Thyroid gland (tissue), 4 donors: Measurements from ENCODE around the gene SRSF1. TPM values are rescaled to one million over a fixed set of nuclear protein-coding genes. Genes with fewer than 3 reads are reported as not detected.

Experiments
- DNase-seq, 2 donors: peaks; one replicate each; pipeline ENCODE4 v3.0.0-alpha.2; 2019
- H3K27ac ChIP-seq, 3 donors: fragments of 200-600 bp; sonication (generic); 1 replicate in 2 of 3; 2 replicates in 1 of 3; pipeline ENCODE4 v1.5.1; 2016 to 2019; ENCODE audit warnings: mild to moderate bottlenecking in 1 of 3, moderate library complexity in 1 of 3
- H3K27me3 ChIP-seq: fragments of 200-600 bp; sonication (generic); one replicate; pipeline ENCODE4 v1.5.1; 2019
- H3K36me3 ChIP-seq, 2 donors: fragments of 200-600 bp; sonication (generic); one replicate each; pipeline ENCODE4 v1.5.1; 2016 to 2019
- H3K4me1 ChIP-seq, 2 donors: fragments of 200-600 bp; sonication (generic); one replicate each; pipeline ENCODE4 v1.5.1; 2017 to 2019
- H3K4me3 ChIP-seq, 3 donors: fragments of 200-600 bp; sonication (generic); replicated peaks in 1 of 3; 1 replicate in 2 of 3; 2 replicates in 1 of 3; pipeline ENCODE4 v1.5.1; 2016; ENCODE audit warnings: mild to moderate bottlenecking in 1 of 3
- H3K9me3 ChIP-seq: fragments of 200-600 bp; sonication (generic); one replicate; pipeline ENCODE4 v1.5.1; 2017
- POLR2A ChIP-seq, 2 donors: fragments of 450-650 bp; IDR thresholded peaks; one replicate each; pipeline ENCODE4 v1.6.1; 2017; ENCODE audit warnings: antibody characterized with exemption in 2 of 2, mild to moderate bottlenecking in 2 of 2, moderate library complexity in 1 of 2
- WGBS, 2 donors: methylation state at CpG; one replicate each; pipeline ENCODE4 v1.1.5; 2017; 5-methylcytosine and 5-hydroxymethylcytosine counted together
- intact Hi-C: fragments of 100-400 bp; cut with DNase I; formaldehyde crosslinking; loops from one replicate; pipeline ENCODE4 v1.15.1; 2023
- total RNA-seq, 4 donors: library from RNA; depleted of rRNA; stranded (reverse); fragments of >200 nt; gene quantifications; one replicate each; pipeline ENCODE4 v1.2.3, GENCODE V29; 2016
- TF ChIP-seq, protein P1 (sequence below), 6 experiments: fragments of 200-600 bp in 3 of 6; fragments of 450-650 bp in 3 of 6; sonication (generic) in 3 of 6; IDR thresholded peaks; one replicate each; pipeline ENCODE4 v1.5.1; 2016 to 2019; ENCODE audit warnings: antibody characterized with exemption in 6 of 6, mild to moderate bottlenecking in 2 of 6, inconsistent platforms in 1 of 6, moderate library complexity in 1 of 6

The SRSF1 gene
- total RNA-seq, 4 donors from 2014 or later: 181 to 266 (median 214) TPM

GRCh38 chr17:58004060-58004459, 3.0 kb downstream of the SRSF1 start:
- intact Hi-C loops: no loop called here
- Histone ChIP-seq H3K36me3 (peaks cover 29 to 38% of the 10 kb centered on the region in 2 donors), H3K4me1 (peaks cover 17 to 24% of the 10 kb centered on the region in 2 donors), H3K27me3 (no peaks in the 10 kb centered on the region), H3K4me3 (no peak overlapping the region), H3K27ac (no peak overlapping the region), H3K9me3 (no peaks in the 10 kb centered on the region)
- DNase-seq: no peak
- 91 to 93% methylated on average over 3 of the region's 3 CpGs for WGBS, 2 donors
- TF ChIP-seq POLR2A (IDR thresholded peaks at IDR 0.05): no peak
- TF ChIP-seq, protein P1, sequence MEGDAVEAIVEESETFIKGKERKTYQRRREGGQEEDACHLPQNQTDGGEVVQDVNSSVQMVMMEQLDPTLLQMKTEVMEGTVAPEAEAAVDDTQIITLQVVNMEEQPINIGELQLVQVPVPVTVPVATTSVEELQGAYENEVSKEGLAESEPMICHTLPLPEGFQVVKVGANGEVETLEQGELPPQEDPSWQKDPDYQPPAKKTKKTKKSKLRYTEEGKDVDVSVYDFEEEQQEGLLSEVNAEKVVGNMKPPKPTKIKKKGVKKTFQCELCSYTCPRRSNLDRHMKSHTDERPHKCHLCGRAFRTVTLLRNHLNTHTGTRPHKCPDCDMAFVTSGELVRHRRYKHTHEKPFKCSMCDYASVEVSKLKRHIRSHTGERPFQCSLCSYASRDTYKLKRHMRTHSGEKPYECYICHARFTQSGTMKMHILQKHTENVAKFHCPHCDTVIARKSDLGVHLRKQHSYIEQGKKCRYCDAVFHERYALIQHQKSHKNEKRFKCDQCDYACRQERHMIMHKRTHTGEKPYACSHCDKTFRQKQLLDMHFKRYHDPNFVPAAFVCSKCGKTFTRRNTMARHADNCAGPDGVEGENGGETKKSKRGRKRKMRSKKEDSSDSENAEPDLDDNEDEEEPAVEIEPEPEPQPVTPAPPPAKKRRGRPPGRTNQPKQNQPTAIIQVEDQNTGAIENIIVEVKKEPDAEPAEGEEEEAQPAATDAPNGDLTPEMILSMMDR (IDR thresholded peaks at IDR 0.05): no peak

- no peaks in the 10 kb centered on the region for H3K9me3 ChIP-seq
- DNase-seq: no peak
- 90 to 93% methylated on average over 2 of the region's 2 CpGs for WGBS, 2 donors
- H3K27ac ChIP-seq: no peak overlapping the region
- intact Hi-C loops: no loop called here
- H3K4me3 ChIP-seq: no peak overlapping the region
- H3K27me3 ChIP-seq: no peaks in the 10 kb centered on the region
- peaks cover 29 to 38% of the 10 kb centered on the region in 2 donors for H3K36me3 ChIP-seq
- TF ChIP-seq, protein P1 (IDR thresholded peaks at IDR 0.05): no peak
- TF ChIP-seq POLR2A (IDR thresholded peaks at IDR 0.05): no peak
- peaks cover 14 to 20% of the 10 kb centered on the region in 2 donors for H3K4me1 ChIP-seq
Measured at GRCh38 chr17:58002973-58003372, 4.1 kb downstream of the SRSF1 start.

- Histone ChIP-seq H3K9me3 (no peaks in the 10 kb centered on the region), H3K36me3 (peaks cover 29 to 38% of the 10 kb centered on the region in 2 donors), H3K4me1 (peaks cover 12 to 18% of the 10 kb centered on the region in 2 donors), H3K4me3 (no peak overlapping the region), H3K27ac (no peak overlapping the region), H3K27me3 (no peaks in the 10 kb centered on the region)
- 74 to 82% methylated on average over 4 of the region's 4 CpGs for WGBS, 2 donors
- no peak for DNase-seq
- intact Hi-C loops: no loop called here
- TF ChIP-seq, protein P1 (IDR thresholded peaks at IDR 0.05): no peak
Measured at GRCh38 chr17:58002154-58002948, 4.7 kb downstream of the SRSF1 start.

GRCh38 chr17:58001461-58002124, 5.5 kb downstream of the SRSF1 start:
- H3K36me3 ChIP-seq: peaks cover 29 to 38% of the 10 kb centered on the region in 2 donors
- no peak for DNase-seq
- 64 to 74% methylated on average over 1 of the region's 1 CpG for WGBS, 2 donors

More at GRCh38 chr17:58001461-58002124, 5.5 kb downstream of the SRSF1 start:
- Histone ChIP-seq H3K27ac (no peak overlapping the region), H3K4me1 (peaks cover 12 to 18% of the 10 kb centered on the region in 2 donors), H3K9me3 (no peaks in the 10 kb centered on the region), H3K4me3 (no peak overlapping the region), H3K27me3 (no peaks in the 10 kb centered on the region)
- TF ChIP-seq, protein P1 (IDR thresholded peaks at IDR 0.05): no peak
- no peak for TF ChIP-seq POLR2A (IDR thresholded peaks at IDR 0.05)
- intact Hi-C loops: no loop called here
